ENCODE measurements around the gene CTNNA3.

GRCh38 chr10:67017218-67017617 is 678.8 kb downstream of the CTNNA3 start:
- TF ChIP-seq BHLHE40 (IDR thresholded peaks at IDR 0.05; ENCODE audit: low read depth, low read length): no peak
- TF ChIP-seq CTCF (conservative IDR thresholded peaks at IDR 0.05; ENCODE audit: low read depth, low read length): no peak
- TF ChIP-seq, protein P1, sequence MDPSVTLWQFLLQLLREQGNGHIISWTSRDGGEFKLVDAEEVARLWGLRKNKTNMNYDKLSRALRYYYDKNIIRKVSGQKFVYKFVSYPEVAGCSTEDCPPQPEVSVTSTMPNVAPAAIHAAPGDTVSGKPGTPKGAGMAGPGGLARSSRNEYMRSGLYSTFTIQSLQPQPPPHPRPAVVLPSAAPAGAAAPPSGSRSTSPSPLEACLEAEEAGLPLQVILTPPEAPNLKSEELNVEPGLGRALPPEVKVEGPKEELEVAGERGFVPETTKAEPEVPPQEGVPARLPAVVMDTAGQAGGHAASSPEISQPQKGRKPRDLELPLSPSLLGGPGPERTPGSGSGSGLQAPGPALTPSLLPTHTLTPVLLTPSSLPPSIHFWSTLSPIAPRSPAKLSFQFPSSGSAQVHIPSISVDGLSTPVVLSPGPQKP (IDR thresholded peaks at IDR 0.05; ENCODE audit: borderline replicate concordance, low read depth, low read length): no peak
- no peak for TF ChIP-seq POLR2A (IDR thresholded peaks at IDR 0.05; ENCODE audit: low read depth, low read length)
- TF ChIP-seq CEBPB (IDR thresholded peaks at IDR 0.05; ENCODE audit: low read depth, low read length): no peak
- no peak for TF ChIP-seq RAD21 (IDR thresholded peaks at IDR 0.05; ENCODE audit: low read length)
